MM.1S (cell line): ENCODE results near the gene FAM227A.
A peak's percentile ranks its signal among the peaks of the same experiment; 100 is the strongest.

Experiments
- DNase-seq: peaks from one replicate; pipeline ENCODE4 v3.0.0-alpha.2; 2015
- H2AFZ ChIP-seq: fragments of 300-600 bp; sonication (generic); 2 replicates; pipeline ENCODE4 v1.6.0; 2016; ENCODE audit warnings: antibody characterized with exemption, low read length
- H3F3A ChIP-seq: fragments of 300-600 bp; sonication (generic); 2 replicates; pipeline ENCODE4 v1.6.1; 2016; ENCODE audit warnings: mild to moderate bottlenecking, antibody characterized with exemption, low read length, moderate library complexity, mixed read lengths; ENCODE audit not compliant: insufficient read depth
- H3K27ac ChIP-seq: fragments of 300-600 bp; sonication (generic); 2 replicates; pipeline ENCODE4 v1.5.1; 2016; ENCODE audit warnings: mild to moderate bottlenecking, low read length
- H3K27me3 ChIP-seq: fragments of 300-600 bp; sonication (generic); replicated peaks from 2 replicates; pipeline ENCODE4 v1.6.0; 2016; ENCODE audit warnings: low read length; ENCODE audit not compliant: insufficient read depth
- H3K36me3 ChIP-seq: fragments of 300-600 bp; sonication (generic); replicated peaks from 2 replicates; pipeline ENCODE4 v1.6.1; 2016; ENCODE audit warnings: mild to moderate bottlenecking, low read length, mixed read lengths; ENCODE audit not compliant: insufficient read depth
- H3K4me1 ChIP-seq: fragments of 300-600 bp; sonication (generic); 2 replicates; pipeline ENCODE4 v1.6.1; 2016; ENCODE audit warnings: low read length, mixed read lengths
- H3K4me2 ChIP-seq: fragments of 300-600 bp; sonication (generic); 2 replicates; pipeline ENCODE4 v1.6.0; 2016; ENCODE audit warnings: low read depth, low read length
- H3K4me3 ChIP-seq: fragments of 300-600 bp; sonication (generic); 2 replicates; pipeline ENCODE4 v1.5.1; 2016; ENCODE audit warnings: low read length, mixed read lengths
- H3K79me2 ChIP-seq: fragments of 300-600 bp; sonication (generic); 2 replicates; pipeline ENCODE4 v1.6.1; 2016; ENCODE audit warnings: mixed run types, low read length, mixed read lengths
- H3K9ac ChIP-seq: fragments of 300-600 bp; sonication (generic); 2 replicates; pipeline ENCODE4 v1.6.1; 2016; ENCODE audit warnings: low read length, mixed read lengths
- H3K9me2 ChIP-seq: fragments of 300-600 bp; sonication (generic); replicated peaks from 2 replicates; pipeline ENCODE4 v1.6.1; 2016; ENCODE audit warnings: mild to moderate bottlenecking, low read length, mixed read lengths; ENCODE audit not compliant: insufficient read depth
- H3K9me3 ChIP-seq: fragments of 300-600 bp; sonication (generic); replicated peaks from 2 replicates; pipeline ENCODE4 v1.6.1; 2016; ENCODE audit warnings: mild to moderate bottlenecking, low read length, mixed read lengths; ENCODE audit not compliant: insufficient read depth
- H4K20me1 ChIP-seq: fragments of 300-600 bp; sonication (generic); 2 replicates; pipeline ENCODE4 v1.6.1; 2016; ENCODE audit warnings: mild to moderate bottlenecking, low read length, moderate library complexity, mixed read lengths; ENCODE audit not compliant: insufficient read depth
- EZH2 ChIP-seq: fragments of 300-600 bp; sonication (generic); optimal IDR thresholded peaks from 2 replicates; pipeline ENCODE3; 2017; ENCODE audit warnings: low read depth, mild to moderate bottlenecking, antibody characterized with exemption, low read length, mixed read lengths
- EZH2phosphoT487 ChIP-seq: fragments of 300-600 bp; sonication (generic); IDR thresholded peaks from 2 replicates; pipeline ENCODE4 v1.6.1; 2018; ENCODE audit warnings: antibody characterized with exemption, low read length
- TF ChIP-seq, protein P1 (sequence below): fragments of 300-600 bp; sonication (generic); IDR thresholded peaks from 2 replicates; pipeline ENCODE4 v1.5.1; 2016; ENCODE audit warnings: antibody characterized with exemption, low read length, mixed read lengths

FAM227A gene

DNA sequence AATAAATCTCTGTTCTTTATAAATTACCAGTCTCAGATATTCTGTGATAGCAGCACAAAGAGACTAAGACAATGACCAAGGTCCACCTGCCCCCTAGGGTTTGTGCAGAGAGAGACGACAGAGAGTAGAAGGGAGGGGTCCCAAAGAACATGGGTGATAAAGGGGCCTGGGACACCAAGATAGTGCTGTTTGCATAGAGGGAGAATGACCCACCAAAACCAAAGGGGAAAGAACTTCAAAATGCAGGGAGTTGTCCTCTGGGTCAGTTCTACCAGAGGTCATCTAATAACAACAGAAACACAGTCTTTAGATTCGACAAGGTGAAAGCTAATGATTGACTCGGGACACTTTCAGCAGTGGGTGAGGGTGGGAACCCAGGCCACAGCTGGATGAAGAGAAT lies 23.7 kb downstream of the FAM227A start:
- TF ChIP-seq, protein P1, sequence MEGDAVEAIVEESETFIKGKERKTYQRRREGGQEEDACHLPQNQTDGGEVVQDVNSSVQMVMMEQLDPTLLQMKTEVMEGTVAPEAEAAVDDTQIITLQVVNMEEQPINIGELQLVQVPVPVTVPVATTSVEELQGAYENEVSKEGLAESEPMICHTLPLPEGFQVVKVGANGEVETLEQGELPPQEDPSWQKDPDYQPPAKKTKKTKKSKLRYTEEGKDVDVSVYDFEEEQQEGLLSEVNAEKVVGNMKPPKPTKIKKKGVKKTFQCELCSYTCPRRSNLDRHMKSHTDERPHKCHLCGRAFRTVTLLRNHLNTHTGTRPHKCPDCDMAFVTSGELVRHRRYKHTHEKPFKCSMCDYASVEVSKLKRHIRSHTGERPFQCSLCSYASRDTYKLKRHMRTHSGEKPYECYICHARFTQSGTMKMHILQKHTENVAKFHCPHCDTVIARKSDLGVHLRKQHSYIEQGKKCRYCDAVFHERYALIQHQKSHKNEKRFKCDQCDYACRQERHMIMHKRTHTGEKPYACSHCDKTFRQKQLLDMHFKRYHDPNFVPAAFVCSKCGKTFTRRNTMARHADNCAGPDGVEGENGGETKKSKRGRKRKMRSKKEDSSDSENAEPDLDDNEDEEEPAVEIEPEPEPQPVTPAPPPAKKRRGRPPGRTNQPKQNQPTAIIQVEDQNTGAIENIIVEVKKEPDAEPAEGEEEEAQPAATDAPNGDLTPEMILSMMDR = no peak
- TF ChIP-seq EZH2phosphoT487 (no peak), EZH2 (no peak)
- no peak overlapping the region for H3K9ac ChIP-seq
- no peak for DNase-seq
- no peak overlapping the region for H3K4me3 ChIP-seq
- H3K36me3 ChIP-seq = no peaks in the 10 kb centered on the region
- H4K20me1 ChIP-seq = no peaks in the 10 kb centered on the region
- H2AFZ ChIP-seq = no peak overlapping the region
- H3F3A ChIP-seq = no peaks in the 10 kb centered on the region
- no peaks in the 10 kb centered on the region for H3K27me3 ChIP-seq
- H3K79me2 ChIP-seq = no peaks in the 10 kb centered on the region
- H3K4me1 ChIP-seq = peaks cover 4% of the 10 kb centered on the region; the same call in 1 of the 2 replicates
- no peaks in the 10 kb centered on the region for H3K9me2 ChIP-seq
- H3K4me2 ChIP-seq = no peak overlapping the region
- no peaks in the 10 kb centered on the region for H3K9me3 ChIP-seq
- no peak overlapping the region for H3K27ac ChIP-seq

DNA sequence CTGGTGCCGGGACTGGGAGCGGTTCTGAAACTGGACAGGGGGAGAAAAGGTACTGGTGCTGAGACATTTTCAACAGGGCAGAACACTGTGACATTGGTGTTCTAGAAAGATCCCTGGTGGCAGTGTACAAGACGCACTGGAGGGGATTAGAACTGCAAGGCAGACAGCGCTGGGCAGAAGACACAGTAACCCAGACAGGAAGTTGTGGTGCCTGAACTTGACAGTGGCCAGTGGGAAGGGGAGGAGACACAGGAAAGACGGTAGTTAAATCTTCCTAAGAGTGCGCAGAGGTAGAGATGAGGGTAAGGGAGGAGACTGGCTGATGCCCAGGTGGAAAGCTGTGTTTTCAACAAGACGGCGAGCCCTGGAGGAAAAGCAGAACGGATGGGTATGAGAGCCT lies 24.5 kb downstream of the FAM227A start:
- no peaks in the 10 kb centered on the region for H3K36me3 ChIP-seq
- TF ChIP-seq, protein P1 = no peak
- no peak for TF ChIP-seq EZH2phosphoT487
- TF ChIP-seq EZH2 = no peak
- no peaks in the 10 kb centered on the region for H3K79me2 ChIP-seq
- H3K9me3 ChIP-seq = no peaks in the 10 kb centered on the region
- no peak overlapping the region for H3K27ac ChIP-seq
- no peak overlapping the region for H3K4me3 ChIP-seq
- H2AFZ ChIP-seq = peak overlapping the region; percentile 15; the same call in 1 of the 2 replicates
- no peak overlapping the region for H3K9ac ChIP-seq
- H3F3A ChIP-seq = no peaks in the 10 kb centered on the region
- peaks cover 4% of the 10 kb centered on the region; the same call in 1 of the 2 replicates for H3K4me1 ChIP-seq
- H4K20me1 ChIP-seq = no peaks in the 10 kb centered on the region
- H3K27me3 ChIP-seq = no peaks in the 10 kb centered on the region
- no peak for DNase-seq
- H3K9me2 ChIP-seq = no peaks in the 10 kb centered on the region
- no peak overlapping the region for H3K4me2 ChIP-seq

DNA sequence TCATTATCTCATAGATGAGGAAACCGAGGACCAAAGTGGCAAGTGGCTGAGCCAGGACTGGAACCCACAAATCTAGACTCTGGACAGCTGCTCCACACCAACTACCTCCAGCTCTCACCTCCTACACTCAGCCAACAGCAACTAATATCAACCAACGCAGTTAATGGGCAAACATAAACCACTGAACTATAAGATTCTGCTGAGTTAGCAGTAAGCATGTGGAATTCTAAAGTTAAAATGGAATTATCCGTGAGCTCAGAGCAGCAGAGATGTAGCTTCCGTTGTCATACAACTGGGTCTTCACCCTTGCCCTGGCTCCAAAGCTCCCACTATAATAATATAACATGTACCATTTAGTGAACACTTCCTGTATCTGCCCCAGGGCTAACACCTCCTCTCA lies 27.1 kb downstream of the FAM227A start:
- no peak for DNase-seq
- Histone ChIP-seq H3K9me3 (no peaks in the 10 kb centered on the region), H2AFZ (no peak overlapping the region), H3K4me3 (no peak overlapping the region), H3K9me2 (no peaks in the 10 kb centered on the region), H3K4me1 (peaks cover 4% of the 10 kb centered on the region; the same call in 1 of the 2 replicates), H3K79me2 (no peaks in the 10 kb centered on the region), H3K4me2 (no peak overlapping the region), H3F3A (no peaks in the 10 kb centered on the region), H4K20me1 (no peaks in the 10 kb centered on the region), H3K27ac (no peak overlapping the region), H3K9ac (no peak overlapping the region), H3K36me3 (no peaks in the 10 kb centered on the region), H3K27me3 (no peaks in the 10 kb centered on the region)
- TF ChIP-seq, protein P1 = no peak
- TF ChIP-seq EZH2 = no peak
- TF ChIP-seq EZH2phosphoT487 = no peak
